ENCODE results near the gene CHRNB1.
A peak's percentile ranks its signal among the peaks of the same experiment; 100 is the strongest.
"Not testable (repeated sequence)": the region's sequence is repeated elsewhere in the genome, so short reads cannot be mapped to it uniquely, and the experiment has no call there.

CHRNB1 gene

DNA sequence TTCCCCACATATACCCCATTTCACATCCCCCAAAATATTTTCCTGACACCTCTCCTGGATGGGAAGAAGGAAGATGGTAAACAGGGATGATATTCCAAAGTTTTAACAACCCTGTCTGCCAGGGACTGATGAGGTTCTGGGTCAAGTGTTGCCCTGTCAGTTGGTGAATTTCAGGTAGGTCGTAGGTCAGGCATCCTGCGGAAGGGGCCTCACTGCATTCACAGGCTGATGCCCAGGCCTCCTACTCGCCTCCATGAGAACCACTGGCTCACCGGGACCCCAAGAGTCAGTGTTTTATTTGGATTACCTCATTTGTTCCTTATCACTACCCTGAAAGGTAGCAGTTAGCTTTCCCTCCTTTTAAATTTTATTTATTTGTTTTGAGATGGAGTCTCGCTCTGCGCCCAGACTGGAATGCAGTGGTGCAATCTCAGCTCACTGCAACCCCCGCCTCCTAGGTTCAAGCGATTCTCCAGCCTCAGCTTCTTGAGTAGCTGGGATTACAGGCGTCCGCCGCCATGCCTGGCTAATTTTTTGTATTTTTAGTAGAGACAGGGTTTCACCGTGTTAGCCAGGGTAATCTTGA, 24.0 kb downstream of the CHRNB1 start:
- DNase-seq = no peak

DNA sequence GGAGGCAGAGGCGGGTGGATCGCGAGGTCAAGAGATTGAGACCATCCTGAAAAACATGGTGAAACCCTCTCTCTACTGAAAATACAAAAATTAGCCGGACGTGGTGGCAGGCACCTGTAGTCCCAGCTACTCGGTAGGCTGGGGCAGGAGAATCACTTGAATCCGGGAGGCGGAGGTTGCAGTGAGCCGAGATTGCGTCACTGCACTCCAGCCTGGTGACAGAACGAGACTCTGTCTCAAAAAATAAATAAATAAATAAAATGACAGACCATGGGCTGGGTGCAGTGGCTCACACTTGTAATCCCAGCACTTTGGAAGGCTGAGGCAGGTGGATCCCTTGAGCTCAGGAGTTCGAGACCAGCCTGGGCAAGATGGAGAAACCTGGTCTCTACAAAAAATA, 25.0 kb downstream of the CHRNB1 start:
- DNase-seq = not testable (repeated sequence)

DNA sequence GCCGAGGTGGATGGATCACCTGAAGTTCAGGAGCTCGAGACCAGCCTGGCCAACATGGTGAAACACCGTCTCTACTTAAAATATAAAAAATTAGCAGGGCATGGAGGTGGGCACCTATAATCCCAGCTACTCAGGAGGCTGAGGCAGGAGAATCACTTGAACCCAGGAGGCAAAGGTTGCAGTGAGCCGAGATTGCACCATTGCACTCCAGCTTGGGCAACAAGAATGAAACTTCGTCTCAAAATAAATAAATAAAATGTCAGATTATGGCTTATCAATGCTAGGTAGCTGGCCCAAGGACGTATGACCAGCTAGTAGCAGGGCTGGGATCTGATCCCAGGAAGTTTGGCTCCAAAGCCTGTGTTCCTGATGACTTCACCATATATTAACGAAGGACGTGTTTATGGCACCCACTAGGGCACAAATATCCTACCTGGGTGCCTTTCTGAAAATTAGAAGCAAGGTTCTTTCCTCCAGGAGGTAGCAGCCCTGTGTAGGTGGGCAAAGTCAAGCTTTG, 25.7 kb downstream of the CHRNB1 start:
- DNase-seq = not testable (repeated sequence)

DNA sequence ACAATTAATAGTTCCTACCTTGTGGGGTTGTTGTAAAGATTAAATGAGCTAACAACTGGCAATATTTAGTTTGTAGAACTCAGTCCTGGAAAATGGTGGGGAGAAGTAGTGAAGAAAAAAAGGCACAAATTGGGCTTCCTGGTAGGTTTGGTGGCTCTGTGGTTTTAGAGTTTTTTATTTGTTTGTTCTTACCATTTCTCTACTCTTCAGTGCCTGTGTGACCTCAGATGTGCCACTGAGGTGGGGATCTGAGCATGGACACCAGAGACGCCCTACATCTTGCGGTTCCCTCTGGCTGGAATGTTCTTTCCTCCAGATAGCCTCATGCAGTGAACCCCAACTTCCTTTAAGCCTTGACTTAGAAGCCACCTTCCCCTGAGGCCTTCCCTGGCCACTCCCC, 26.9 kb downstream of the CHRNB1 start:
- DNase-seq = no peak

DNA sequence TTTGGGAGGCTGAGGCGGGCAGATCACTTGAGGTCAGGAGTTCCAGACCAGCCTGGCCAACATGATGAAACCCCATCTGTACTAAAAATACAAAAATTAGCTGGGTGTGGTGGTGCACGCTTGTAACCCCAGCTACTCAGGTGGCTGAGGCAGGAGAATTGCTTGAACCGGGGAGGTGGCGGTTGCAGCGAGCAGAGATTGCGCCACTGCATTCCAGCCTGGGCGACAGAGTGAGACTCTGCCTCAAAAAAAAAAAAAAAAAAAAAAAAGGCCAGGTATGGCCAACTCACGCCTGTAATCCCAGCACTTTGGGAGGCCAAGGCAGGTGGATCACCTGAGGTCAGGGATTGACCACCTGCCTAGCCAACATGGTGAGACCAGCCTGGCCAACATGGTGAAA, 29.9 kb downstream of the CHRNB1 start:
- not testable (repeated sequence) for DNase-seq

DNA sequence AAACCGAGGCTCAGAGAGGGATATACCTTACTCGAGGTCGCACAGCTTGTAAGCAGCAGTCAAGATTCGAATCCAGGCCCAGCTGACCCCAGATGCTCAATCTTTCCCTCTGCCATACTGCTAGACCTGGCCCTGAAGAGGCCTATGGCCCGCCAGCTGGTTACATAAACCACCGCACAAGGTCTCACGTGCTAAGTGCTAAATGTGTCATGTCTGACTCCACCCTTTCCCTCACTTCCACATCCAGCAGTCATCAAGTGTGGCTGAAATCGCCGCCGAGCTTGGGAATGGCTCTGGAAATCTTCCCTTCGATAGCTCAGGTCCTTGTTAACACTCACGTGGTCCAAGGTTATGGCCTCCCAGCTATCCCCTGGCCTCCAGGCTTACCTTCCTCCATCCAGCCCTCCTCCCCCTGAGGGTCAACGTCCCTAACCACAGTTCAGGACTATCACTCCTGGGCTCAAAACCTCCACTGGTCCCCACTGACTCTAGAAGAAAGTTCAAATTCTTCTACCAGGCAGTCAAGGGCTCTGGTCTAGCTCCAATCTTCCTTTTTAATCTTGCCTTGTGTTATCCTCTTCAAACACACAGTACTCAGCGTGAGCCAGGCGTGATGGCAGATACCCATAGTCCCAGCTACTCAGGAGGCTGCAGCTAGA, 31.0 kb downstream of the CHRNB1 start:
- DNase-seq = peak; percentile 52

DNA sequence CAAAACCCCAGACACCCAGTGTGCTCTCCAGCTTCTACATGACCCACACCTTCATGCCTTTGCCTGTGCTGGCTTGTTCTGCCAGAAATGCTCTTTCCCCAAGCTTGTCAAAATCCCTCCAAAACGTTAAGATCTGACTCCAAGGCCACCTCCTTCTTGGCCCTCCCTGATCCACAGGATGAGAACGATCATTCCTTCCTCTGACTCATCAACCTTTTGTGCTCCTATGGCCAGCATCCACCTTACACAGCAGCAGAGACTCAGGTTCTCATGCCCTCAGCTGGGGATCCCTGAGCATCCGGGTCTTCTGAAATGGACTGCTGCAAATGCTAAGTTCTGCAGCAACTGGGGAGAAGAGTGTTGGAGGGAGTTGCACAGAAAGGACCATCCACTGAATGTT, 31.6 kb downstream of the CHRNB1 start:
- DNase-seq = no peak

DNA sequence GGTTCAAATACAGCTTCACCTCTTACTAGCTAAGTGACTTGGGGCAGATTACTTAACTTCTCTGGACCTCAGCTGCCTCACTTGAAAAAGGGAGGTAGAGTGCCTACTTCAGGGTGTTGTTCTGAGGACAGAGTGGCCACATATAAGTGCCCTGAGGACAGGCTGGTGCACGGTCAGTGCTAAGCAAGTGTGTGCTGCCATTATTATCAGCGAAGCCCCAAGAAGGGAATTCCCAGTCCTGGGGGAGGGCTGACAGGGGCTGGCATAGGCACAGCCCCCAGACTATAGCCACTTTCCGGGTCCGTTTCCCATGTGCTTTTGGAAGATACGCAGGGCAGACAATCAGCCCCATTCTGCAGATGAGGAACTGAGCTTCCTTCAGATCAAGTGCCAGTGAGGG, 32.1 kb downstream of the CHRNB1 start:
- no peak for DNase-seq

DNA sequence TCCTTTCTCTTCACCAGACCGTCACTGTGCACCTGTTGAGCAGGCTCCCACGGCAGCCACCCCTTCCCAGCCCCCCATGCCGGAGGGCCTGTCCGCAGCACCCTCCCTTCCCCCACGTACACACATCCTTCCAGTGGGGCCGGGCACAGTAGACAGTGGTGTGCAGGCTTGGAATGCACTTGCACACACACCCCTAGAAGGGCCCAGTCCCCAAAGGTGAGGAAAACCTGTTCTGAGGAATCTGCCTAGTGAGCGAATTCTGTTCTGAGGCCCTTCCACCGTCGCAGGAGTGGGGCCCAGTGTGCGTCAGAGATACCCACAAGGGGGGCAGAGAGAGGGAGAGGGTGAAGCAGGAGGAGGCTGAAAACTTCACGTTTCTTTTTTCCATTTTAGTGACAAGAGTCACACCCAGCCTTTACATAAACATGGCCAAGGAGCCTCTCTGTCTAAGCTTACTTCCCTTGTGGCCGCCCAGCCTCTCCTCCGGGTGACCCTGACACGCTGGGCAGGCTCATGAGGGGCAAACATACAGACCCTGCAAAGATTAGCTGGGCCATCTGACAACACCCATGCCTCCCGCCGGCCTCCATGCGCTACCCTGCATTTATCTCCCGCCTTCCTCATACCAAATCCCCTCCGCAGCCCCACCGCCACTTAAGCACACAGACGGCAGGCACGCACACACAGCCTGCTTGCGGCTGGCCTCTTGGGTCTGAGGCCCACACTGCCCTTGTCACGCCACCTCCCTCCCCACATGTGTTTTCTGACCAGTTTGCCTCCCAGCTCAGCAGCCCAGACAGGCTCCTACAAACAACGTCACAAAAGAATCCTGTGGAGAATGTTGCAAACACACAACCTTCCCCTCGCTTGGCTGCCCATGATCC, 32.8 kb downstream of the CHRNB1 start:
- DNase-seq = peak; percentile 40

DNA sequence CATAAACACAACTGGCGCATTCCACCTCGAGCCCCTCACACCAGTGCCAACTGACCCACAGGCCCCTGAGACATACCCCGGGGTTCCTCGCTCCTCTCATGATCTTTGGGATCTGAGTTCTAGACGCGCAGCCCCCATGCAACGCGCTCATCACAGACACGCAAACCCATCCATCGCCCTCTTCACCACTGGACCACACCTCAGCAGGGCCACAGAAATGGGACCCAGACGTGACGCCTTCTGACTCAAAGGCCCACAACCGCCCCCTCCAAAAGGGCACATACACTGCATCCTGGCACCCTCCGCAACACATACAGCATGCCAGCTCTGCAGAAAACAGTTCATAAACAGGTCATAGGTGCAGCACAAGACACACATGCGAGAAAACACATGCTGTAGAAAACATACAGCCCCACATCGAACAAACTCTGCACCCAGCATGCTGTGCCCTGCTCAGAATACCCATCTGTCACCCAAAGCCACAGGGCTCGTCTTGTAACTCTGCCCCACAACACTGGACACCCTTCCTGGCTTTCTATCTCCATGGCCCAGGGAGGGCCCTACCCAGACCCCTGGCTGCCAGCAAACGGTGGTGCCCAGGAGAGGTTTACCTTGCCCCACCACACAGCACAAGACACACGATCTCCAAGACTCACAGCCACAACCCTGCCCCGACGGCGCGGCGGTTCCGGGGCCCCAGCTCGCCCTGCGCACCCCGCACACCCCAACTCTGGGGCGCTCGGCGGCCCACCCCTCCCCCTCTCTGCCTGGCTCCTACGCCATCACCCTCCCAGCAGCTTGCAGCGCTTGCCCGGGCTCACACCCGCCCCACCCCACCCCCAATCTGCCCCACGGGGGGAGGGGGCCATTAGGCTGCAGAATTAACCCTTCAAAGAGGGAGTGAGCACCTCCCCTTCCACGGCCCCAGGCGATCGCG, 33.7 kb downstream of the CHRNB1 start:
- DNase-seq = peak; percentile 82

DNA sequence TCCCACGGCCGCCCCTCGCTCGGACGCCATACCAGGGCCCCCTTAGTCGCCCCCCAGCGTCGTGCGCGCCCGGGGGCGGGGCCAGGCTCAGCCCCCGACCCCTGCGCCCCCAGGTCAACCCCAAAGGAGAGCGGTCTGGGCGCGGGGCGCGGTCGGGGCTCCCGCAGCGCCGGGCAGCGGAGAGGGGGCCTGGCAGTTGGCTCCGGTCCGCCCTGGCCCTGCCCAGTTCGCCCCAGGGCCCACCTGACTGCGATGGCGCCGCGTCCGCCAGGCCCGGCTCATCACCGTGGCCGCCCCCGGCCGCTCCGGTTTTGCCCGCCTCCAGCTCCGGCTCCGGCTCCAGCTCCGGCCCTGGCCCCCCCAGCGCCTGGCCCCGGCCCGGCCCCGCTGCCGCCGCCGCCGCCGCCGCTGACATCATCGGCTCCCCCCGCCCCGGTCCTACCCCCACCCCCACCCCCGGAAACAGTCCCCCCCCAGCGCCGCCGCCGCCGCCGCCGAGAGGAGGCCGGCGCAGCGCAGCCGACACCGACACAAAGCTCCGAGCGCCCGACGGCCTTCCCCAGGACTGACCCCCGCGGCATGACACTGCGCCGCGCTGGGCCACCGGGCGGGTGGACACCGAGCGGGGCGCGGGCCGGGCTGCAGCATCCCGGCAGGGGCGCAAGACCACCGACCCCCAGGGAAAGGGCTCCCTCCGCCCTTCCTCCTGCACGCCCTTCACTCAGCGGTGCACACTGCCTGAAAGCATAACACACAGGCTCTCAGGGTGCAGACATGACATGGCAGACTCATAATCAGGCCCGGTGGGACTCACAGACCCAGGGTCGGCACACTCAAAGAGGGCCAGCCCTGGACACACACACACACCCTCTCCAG, 34.6 kb downstream of the CHRNB1 start, which contains the start of gene ZBTB4:
TSS of gene ZBTB4 (minus strand) at position 419 of the 876 bp plus-strand sequence. CDS start 12,830 bp downstream, outside the sequence.
- DNase-seq = peak; percentile 73

DNA sequence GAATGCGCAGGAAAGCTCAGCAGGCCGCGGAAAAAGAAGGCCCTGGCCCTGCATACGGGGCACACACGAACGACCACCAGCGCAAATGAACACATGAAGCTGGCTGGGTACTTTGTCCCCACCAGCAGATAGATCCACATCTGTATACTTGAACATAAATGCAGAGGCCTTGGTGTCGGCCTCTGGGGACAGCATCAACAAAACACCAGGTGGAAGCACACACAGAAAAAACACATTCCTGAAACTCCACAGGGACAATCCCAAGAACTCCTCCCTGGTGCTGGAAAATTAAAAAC, 35.2 kb downstream of the CHRNB1 start:
- no peak for DNase-seq

DNA sequence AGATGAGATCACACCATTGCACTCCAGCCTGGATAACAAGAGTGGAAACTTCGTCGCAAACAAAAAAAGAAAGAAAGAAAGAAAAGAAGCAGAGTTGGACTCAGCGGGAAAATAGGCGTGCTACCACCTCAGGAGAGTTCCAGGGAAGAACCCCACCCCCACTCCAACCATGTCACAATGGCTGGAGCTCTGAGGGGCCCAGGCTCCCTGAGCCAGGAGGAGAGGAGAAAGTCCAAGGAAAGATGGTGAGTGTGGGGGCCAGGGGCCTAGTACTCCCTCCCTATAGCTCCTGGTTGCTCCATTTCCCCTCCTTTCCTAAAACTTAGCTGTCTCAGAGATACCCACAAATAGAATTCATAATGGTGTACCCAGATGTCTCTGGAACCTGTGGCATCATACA, 36.4 kb downstream of the CHRNB1 start, which contains the start of gene SLC35G6:
TSS of gene SLC35G6 (plus strand) at position 172 of the 400 bp plus-strand sequence. CDS start at position 243, 71 bp downstream.
- DNase-seq = not testable (repeated sequence)

DNA sequence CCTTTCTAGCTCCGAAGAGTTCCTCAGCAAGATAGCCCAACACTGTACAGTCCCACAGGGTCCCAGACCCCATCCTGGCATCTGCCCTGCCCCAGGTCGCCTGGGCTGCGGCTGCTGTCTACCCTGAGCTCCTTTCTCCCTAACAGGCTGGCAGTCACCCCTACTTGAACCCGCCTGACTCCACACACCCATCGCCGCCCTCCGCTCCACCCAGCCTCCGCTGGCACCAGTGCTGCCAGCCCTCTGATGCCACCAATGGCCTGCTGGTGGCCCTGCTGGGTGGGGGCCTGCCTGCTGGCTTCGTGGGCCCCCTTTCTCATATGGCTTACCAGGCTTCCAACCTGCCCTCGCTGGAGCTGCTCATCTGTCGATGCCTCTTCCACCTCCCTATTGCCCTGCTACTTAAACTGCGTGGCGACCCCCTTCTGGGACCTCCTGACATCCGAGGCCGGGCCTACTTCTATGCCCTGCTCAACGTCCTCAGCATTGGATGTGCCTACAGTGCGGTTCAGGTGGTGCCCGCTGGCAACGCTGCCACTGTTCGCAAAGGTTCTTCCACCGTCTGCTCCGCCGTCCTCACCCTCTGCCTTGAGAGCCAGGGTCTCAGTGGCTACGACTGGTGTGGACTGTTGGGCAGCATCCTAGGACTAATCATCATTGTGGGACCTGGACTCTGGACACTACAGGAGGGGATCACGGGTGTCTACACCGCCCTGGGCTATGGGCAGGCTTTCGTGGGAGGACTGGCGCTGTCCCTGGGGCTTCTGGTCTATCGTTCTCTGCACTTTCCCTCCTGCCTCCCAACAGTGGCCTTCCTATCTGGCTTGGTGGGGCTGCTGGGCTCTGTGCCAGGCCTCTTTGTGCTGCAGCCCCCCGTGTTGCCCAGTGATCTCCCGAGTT, 37.2 kb downstream of the CHRNB1 start:
- not testable (repeated sequence) for DNase-seq

DNA sequence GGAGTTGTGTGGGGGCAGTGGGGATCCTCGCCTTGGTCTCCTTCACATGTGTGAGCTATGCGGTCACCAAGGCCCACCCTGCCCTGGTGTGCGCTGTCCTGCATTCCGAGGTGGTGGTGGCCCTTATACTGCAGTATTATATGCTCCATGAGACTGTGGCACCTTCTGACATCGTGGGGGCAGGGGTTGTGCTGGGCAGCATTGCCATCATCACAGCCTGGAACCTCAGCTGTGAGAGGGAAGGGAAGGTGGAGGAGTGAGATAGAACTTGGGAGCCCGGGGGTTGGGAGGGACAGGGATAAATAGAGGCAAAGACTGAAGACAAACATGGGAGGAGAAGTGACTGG, 37.9 kb downstream of the CHRNB1 start:
- not testable (repeated sequence) for DNase-seq

DNA sequence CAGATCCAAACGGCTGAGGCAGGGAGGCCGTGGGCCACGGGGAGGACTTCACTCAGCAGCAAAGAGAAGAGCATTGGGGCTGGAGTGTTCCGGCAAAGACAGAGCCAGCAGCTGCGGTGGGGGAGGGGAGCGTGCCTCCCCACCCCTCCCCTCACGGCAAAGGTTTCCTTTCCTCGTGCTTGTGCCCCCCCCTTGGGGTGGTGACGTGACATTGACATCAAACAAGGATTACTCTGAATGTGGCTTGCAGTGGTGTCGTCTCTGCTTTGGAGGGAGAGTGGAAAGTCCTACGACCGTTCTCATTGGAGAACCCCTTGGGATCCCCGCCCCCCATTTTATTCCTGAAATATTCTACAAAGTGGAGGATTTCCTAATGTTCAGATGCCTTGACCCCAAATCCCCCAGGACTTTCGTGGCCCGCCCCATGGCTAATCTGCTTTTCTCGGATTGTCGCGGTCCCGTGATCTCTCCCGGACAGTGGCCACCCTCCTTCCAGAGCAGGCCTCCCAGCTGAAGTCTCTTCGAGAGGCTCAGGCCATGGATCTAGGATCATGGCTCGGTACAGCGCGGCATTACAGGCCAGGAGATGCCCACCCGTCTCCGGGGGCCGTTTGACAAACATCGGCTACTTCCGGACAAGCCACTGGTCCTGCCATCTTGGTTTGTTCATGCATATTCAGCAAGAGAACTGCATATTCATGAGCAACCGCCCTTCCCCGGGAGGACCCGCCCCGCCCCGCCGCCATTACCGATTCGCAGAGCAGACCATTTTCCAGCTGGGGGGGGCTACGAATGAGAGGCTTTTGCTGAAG, 38.6 kb downstream of the CHRNB1 start:
- DNase-seq = peak; percentile 95

DNA sequence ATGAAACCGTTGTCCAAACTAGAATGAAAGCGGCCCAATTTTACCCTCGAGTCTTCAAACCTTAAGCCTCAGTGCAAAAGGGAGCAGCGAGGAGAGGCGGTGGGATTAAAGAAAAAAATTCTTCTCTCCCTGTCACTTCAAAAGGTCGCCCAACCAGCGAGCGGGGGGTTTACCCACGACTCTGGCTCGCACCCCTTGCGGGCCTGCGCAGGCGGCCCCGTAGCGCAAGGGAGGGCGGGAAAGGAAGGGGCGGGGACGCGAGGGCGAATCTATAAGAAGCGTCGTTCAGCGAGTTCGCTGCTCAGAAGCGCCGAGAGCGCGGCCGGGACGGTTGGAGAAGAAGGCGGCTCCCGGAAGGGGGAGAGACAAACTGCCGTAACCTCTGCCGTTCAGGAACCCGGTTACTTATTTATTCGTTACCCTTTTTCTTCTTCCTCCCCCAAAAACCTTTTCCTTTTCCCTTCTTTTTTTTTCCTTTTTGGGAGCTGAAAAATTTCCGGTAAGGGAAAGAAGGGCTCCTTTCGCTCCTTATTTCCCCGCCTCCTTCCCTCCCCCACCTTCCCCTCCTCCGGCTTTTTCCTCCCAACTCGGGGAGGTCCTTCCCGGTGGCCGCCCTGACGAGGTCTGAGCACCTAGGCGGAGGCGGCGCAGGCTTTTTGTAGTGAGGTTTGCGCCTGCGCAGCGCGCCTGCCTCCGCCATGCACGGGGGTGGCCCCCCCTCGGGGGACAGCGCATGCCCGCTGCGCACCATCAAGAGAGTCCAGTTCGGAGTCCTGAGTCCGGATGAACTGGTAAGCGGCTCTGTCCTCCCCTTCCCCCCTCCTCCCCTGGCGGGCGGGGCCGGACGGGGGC, 39.4 kb downstream of the CHRNB1 start, which contains the start of gene POLR2A:
TSS of gene POLR2A (plus strand) at position 300 of the 852 bp plus-strand sequence.
- peak; percentile 97 for DNase-seq

DNA sequence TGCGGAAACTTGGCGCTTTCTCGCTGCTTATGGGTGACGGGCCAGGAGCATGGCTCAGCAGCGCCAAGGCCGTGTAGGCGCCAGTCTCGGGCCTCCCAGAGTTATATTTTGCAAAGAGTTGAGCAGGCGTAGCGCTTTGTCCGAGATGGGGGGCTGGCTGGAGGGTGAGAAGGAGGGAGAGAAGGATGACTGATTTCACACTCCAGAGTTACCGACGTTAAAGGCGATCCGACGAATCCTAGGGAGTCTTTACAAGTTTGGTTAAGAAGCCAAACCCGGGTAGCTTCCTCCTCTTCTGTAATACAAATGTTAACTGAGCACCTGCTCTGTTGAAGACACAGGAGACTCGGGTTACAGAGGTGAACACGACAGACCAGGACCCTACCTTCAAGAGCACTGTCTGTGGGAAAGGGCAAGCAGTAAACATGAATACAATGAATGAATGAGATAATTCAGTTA, 40.1 kb downstream of the CHRNB1 start:
- no peak for DNase-seq
